GM10847 (cell line): ENCODE results near the gene BTRC.

ENCODE experiments used
- POLR2A ChIP-seq: IDR thresholded peaks from 2 replicates; pipeline ENCODE4 v1.6.1; 2011; ENCODE audit not compliant: insufficient read length; ENCODE audit errors: extremely low read depth

The BTRC gene

DNA sequence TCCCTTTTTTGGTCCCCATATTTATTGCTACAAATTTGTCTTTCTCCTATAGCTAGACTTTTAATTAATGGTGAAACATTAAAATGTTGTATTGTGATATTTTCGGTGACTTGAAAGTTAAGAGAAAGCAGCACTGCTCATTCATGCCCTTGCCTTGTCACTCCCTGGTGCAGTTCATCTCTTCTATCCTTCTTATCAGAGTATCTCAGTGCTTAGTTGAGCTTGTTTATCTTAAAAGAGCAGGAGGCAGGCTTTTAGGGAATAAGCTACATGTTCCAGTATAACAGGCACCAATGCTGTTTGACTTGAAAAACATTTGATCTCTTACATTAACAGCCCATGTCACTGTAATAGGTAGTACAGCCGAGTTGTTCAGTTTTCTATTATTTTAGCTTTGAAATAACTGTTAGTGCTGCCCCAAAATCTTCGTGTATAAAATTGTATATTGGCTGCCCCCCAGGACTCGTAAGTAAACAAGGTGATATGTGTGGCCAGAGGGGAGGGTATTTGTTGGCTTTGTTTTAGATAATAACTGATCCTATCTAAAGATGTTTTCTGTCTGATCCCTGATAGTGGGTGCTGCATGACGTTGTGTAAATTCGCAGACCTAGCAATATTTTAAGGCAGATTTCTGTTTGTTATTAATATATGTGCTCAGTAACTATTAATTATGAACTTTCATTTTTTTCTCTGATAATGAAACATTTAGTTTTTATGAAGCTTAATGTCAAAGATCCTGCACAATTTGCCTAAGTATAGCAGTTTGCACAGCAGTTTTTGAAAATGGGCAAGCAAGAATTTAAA is 96.5 kb downstream of the BTRC start:
- TF ChIP-seq POLR2A = no peak

DNA sequence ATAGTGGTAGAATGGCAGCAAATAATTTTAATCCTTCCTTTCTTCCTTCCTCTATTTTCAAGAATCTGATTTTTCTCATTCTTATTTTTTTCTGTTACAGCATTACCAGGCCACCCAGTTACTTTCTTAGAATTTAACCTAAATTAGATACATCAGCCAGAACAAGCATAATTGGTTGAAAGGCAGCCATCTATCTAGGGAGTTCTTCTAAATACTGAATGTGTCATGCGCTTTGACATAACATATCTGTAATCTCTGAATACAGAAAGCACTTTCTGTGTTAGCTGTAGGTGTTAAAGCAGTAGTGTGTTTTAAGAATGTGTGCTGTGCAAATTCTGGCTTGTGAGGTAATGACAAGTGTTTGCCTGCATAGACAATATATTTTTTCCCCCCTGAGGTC is 97.3 kb downstream of the BTRC start:
- no peak for TF ChIP-seq POLR2A

DNA sequence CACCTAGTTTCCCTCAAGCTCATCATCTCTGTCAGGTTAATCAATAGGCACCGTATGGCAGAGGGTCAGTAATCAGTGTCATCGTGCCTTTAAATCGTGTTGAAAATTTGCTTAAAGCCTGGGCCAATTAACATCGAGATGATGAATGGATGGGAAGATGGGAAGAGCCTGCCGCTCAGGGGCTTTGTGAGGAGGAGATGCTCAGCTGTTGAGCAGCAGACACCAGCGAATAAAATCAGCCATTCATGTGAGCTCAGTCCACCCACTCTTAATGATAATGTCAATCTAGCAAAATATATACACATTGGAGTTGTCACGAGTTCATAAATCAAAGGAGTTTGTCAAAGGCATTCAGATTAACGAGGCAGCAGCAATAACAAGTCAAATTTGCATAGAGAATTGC is 97.7 kb downstream of the BTRC start:
- TF ChIP-seq POLR2A = no peak

DNA sequence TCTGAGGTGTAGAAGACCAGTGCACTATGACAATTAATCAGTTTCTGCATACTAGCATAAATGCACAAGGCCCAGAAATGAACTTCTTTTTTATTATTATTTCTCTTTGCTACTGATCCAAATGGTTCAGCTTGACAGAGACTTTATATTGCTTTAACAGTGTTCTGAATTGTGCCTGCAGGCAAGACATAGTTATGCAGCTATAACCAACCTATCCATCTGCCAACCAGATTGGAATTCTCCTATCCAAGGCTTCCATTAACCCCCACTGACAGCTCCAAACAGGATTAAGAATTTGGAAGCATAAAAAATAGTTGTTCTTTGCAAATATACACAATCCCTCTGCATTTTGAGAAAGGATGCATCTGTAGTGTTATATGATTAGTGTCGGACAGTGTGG is 98.2 kb downstream of the BTRC start:
- no peak for TF ChIP-seq POLR2A

DNA sequence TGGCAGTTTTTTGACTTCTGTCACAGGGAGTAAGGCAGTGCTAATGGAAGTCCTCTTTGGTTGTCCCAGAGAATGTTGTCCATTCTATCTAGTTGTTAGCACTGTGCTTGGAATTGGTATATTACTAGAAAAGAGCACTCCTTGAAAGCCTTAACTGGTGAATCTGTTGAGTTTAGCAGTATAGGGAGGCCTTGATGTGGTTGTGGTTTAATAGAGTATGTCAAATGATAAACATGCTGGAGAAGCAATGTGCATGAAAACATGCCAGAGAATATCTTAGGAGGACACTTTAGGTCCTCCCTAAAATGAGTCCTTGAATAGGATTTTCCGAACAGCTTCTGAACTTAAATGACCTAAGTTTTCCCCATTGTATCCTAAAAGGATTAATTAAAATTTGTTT is 98.6 kb downstream of the BTRC start:
- no peak for TF ChIP-seq POLR2A

DNA sequence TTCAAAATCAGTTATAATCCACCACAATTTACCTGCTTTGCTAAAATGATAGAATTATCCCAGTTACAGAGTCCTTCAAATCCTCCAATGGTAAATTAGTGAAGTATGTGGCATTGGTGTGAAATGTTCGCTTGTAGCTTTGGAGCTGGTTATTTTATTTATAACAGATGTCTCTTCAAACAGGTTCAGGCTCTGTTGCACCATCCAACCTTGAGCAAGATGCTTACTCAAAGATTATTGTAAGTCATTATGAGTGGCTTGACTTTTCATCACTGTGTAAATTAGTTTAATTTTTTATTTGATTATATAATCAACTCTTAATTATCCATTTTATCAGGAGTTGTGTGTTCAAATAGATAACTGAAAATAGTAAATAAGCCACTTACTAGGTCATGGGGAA is 99.4 kb downstream of the BTRC start:
- TF ChIP-seq POLR2A = no peak

DNA sequence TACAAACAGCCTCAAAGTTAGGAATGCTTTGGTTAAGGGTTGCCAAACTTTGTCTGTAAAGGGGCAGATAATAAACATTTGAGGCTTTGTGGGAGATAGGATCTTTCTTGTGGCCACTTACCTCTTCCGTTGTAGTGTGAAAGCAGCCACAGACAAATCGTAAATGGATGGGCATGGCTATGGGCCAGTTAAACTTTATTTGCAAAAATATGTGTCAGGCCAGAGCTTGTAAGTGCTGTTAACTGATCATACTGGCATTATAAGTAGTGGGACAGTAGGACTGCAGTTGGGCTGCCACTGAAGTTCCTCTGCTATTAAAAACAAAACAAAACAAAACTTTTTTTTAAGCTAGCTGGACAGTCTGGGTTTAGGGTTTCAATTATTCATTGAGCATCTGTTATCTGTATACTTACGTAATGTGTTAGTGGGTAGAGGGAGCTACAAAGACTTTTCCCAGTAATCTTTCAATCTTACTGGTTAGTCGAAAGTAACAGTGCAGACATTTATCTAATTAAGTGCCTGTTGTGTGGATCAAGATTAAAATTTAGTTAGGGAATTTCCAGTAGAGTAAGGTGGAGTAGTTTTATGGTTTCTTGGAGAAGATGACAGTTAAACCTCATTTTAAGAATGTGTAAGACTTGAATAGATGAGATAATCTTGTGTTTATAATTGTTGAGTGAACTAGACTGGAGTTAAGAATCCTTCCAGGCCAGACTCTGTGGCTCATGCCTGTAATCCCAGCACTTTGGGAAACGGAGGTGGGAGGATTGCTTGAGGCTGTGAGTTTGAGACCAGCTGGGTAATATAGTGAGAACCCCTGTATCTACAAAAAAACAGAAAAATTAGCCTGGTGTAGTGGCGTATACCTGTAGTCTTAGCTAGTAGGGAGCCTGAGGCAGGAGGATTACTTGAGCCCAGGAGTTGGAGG is 100.1 kb downstream of the BTRC start:
- no peak for TF ChIP-seq POLR2A

DNA sequence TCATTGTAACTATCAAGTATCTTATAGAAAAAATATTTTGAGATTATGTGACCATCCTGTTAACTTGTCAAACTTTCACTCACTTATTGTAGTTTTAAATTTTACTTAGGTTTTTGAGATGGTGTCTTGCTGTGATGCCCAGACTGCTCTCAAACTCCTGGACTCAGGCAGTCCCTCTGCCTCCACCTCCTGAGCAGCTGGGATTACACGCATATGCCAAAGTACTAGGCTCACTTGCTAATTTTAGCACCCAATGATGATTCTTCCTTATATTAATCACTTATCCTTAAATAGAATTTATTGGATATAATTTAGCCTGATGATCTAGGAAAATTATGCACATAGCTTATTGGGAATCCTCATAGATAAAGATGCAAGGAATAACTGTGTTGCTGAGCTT is 104.9 kb downstream of the BTRC start:
- no peak for TF ChIP-seq POLR2A

DNA sequence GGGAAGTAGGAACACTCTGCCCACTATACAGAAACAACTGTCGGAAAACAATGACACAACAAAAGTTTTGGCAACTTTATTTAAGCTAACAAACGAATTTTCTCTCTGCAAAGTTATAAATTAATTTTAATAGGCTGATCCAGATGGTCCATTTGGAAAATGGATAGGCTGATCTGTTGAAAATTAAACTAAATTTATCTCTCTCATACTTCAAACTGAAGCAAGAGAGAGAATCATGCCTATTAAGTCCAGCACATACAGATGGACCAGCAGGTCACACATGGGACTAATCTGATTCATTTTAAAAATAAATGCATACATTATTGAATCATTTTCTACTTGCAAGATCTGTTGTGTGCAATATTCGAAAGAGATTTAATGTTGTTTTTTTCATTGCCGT is 110.1 kb downstream of the BTRC start:
- no peak for TF ChIP-seq POLR2A

DNA sequence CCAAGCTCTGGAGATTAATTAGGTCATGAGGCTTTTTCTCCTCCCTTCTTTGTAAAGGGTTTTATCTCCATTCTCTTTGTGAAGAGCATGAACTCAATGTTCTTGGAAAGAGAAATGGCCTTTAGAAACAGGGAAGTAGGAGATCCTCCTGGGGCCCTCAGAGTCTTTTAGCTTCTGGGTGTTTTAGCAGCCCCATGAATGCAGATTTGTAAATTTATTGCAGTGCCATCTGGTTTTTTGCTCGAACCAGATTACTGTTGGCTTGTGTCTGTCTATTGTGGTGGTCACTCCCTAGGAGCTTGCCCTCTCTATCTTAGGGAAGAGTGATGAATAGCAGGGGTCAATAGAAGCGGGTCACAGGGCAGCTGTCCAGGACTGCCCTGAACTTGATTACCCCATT is 110.6 kb downstream of the BTRC start:
- no peak for TF ChIP-seq POLR2A

DNA sequence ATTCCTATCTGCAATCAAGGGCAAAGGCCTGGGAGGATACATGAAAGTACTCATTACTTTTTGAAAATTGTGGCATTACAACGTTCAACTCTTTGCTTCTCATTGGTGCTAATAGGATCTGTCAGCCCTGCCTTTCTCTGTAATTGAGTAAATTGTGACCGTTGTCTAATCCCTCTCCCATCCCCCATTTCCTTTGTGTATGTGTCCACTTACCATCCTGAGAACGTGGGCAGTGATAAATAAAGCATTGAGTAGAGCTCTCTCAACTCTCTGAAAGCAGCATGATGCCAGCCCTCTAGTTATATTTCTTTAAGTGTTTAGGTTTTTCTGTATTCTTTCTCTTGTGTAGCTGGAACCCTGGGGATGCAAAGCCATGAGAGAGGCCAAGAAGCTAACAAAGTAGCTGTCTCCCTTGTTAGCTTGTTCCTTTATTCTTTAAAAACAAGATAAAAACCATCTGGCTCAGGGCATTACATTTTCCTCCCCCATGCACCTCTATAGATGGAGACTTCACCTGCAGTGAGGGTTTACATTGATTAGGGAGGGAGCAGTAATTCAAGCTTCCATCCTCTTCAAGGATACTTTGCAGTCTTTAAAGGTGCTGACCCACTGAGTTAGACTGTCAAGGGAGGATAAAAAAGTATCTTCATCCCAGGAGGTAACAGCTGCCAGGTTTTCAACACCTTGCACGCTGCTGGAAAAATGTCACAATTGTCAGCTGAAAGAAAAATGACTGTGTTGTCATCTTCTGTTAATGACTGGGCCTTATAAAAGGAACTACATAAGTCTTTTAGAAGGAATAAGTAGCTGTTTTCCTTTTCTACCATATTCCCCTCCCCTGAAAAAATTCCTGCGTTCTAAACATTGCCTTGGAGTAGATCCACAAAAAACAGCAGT is 112.3 kb downstream of the BTRC start:
- TF ChIP-seq POLR2A = no peak

DNA sequence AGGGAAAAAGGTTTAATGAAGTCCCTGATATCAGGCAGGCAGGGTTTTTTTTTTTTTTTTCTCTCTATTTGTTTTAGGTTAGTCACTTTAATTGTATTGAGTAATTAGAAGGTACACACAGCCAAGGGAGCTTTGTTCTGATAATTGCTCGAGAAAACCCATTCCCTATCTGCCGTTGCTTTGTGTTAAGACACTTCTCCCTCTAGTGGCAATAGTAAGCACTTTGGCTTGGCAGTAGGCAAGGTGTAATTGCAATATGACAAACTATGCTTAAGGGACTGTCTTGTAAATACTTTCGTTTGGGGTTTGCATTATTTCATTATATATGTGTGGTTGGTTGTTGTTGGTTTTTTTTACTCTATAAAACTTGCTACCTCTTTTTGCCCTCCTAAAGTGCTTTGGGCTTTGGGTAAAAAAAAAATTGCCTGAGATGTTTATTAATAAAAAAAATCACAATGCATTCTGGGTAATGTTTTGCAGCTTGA is 113.4 kb downstream of the BTRC start:
- TF ChIP-seq POLR2A = no peak

DNA sequence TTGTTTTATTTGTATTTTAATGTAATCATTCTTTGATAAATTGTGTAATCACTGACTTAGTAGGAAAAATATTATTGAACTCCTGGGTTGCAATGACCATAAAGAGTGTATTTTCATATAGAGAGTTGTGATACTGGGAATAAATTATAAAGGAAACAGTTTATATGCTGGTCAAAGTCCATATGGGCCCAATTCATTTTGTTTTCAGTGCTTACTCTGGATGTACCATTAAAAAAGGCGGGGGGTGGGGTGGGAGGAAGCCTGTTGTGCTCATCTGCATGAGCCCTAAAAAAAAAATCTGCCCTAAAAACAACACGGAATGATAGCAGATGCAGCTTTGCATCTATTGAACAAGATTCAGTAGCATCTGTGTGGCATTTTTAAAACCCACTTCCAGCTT is 114.2 kb downstream of the BTRC start:
- TF ChIP-seq POLR2A = no peak

DNA sequence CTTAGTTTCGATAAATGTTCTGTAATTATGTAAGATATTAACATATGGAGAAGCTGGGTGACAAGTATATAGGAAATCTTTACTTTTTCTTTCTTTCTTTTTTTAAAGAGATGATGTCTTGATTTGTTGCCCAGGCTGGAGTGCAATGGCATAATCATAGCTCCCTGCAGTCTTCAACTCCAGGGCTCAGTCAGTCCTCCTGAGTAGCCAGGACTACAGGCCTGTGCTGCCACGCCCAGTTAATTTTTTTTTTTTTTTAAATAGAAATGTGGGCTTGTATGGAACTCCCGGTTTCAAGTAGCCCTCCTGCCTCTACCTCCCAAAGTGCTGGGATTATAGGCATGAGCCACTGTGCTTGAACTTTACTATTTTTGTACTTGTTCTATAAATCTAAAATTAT is 122.4 kb downstream of the BTRC start:
- no peak for TF ChIP-seq POLR2A

DNA sequence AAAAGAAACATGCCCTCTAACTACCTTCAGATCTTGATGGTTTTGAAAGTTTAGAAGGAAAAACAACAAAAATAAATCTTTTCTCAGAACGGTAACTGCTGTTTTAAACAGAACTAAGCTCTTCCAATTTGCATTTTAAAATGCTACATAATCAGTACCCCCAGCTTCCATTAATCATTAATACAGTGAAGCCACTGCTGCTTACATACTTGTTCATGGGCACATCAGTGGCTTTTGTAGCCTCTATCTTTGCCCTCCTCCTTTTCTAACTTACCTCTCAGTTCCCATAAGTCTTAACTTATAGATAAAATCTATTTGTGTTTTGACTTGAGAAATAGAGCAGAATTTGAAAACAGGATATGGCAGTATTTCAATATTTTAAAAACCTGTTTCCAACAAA is 125.0 kb downstream of the BTRC start:
- TF ChIP-seq POLR2A = no peak

DNA sequence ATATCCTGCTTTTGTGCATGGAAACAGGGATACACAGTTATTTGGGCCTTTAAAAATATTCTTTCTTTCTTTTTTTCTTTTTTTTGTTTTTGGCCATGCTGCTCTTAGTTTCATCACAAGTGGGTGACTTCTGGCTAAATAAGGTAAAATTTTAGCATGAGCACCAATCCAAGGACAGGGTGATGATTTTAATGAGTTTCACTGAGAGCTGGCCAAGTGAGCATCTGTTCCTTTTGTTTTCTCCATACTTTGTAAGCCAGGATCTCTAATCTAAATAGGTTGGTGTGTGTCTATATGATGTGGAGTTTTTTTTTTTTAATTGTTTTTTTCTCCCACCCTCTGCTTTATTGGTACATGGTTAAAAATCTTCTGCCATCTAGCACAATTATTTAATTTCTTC is 127.3 kb downstream of the BTRC start:
- no peak for TF ChIP-seq POLR2A

DNA sequence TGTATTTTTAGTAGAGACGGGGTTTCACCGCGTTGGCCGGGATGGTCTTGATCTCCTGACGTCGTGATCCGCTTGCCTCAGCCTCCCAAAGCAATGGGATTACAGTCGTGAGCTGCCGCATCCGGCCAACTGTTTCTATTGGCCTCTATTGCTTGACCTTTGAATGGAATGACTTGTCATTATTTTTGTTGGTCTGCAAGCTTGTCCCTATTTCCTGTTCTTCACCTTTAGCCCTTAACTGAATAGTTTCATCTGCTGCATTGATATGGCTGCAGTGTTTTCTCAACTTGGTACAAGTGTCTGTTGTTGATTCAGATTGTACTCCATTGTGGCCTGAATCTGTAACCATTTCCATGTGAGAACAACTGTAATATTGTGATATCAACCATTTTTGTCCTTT is 128.6 kb downstream of the BTRC start:
- no peak for TF ChIP-seq POLR2A
